IPS-18a (cell line): ENCODE data around the gene ADARB1.

ENCODE experiments used
- H3K27ac ChIP-seq: one replicate; pipeline ENCODE4 v1.5.1; 2013; ENCODE audit warnings: low read length
- H3K27me3 ChIP-seq: one replicate; pipeline ENCODE4 v1.6.1; 2013; ENCODE audit warnings: mild to moderate bottlenecking, low read length; ENCODE audit not compliant: control insufficient read depth, insufficient read depth
- H3K36me3 ChIP-seq: one replicate; pipeline ENCODE4 v1.6.1; 2013; ENCODE audit warnings: low read depth, low read length; ENCODE audit not compliant: control insufficient read depth
- H3K4me1 ChIP-seq: one replicate; pipeline ENCODE4 v1.6.1; 2013; ENCODE audit warnings: low read depth, low read length; ENCODE audit not compliant: control insufficient read depth
- H3K4me3 ChIP-seq: one replicate; pipeline ENCODE4 v1.5.1; 2013; ENCODE audit warnings: low read length
- H3K9ac ChIP-seq: one replicate; pipeline ENCODE4 v1.6.1; 2013; ENCODE audit warnings: mild to moderate bottlenecking, low read length, moderate library complexity
- H3K9me3 ChIP-seq: one replicate; pipeline ENCODE4 v1.6.1; 2013; ENCODE audit warnings: low read depth, low read length; ENCODE audit not compliant: control insufficient read depth

The ADARB1 gene

DNA sequence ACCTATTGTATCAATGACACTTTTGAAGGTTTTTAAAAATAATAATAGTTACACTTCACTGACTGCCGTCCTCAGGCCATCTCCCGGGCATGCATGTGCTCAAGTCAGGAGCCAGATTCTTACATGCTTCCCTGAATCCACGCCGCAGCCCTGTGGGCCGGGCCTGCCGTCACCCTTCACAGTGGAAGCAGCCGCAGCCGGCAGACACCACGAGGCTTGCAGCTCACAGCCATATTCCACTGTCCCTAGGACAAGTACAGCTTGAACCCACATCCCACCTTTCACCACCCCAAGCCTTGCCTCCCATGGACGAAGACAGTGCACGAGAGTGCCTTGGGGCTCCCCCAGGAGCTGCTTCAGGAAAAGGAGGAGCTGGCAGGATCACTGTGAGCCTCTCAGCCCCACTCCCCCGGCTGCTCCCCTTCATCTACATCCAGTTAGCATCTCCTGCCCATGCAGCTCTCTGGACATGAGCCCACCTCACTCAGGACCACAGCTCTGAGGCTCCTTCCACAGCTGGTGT lies 136.1 kb downstream of the ADARB1 start:
- Histone ChIP-seq H3K27ac (no peak overlapping the region), H3K9me3 (no peaks in the 10 kb centered on the region), H3K27me3 (no peaks in the 10 kb centered on the region), H3K9ac (no peak overlapping the region), H3K36me3 (no peaks in the 10 kb centered on the region), H3K4me1 (no peaks in the 10 kb centered on the region), H3K4me3 (no peak overlapping the region)

DNA sequence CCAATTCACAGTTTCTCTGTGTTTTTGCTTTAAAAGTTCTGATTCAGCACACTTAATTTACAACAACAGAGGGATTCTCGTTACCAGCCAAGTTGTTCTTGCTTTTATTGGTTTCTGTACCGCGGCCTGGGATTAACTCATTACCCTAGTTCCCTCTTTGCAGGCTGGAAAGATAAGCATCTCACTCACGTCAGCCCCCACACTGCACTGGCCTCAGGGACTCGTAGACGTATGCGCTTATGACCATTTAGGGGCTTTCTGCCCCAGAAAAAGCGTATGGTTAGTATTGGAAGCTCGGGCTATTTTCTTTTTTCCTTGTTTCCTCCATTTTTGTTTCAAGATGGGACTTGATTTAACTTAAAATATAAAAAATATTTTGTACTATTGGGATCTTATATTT lies 137.3 kb downstream of the ADARB1 start:
- Histone ChIP-seq H3K27me3 (no peaks in the 10 kb centered on the region), H3K4me1 (no peaks in the 10 kb centered on the region), H3K36me3 (no peaks in the 10 kb centered on the region), H3K27ac (no peak overlapping the region), H3K9me3 (no peaks in the 10 kb centered on the region), H3K9ac (no peak overlapping the region), H3K4me3 (no peak overlapping the region)

DNA sequence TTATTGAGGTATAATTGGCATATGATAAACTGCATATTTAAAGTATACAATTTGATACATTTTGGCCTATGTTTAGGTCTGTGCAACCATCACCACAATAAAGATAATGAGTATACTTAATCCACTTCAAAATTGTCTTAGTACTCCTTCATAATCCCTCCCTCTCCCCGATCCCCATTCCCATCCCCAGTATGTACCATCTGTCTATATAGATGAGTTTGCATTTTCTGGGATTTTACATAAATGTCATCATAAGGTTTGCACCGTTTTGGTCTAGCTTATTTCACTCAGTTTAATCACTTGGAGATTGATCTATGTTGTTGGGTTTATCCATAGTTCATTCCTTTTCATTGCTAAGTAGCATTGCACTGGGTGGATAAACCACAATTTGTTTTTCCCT lies 139.0 kb downstream of the ADARB1 start:
- Histone ChIP-seq H3K36me3 (no peaks in the 10 kb centered on the region), H3K4me3 (no peak overlapping the region), H3K4me1 (no peaks in the 10 kb centered on the region), H3K9me3 (no peaks in the 10 kb centered on the region), H3K27me3 (no peaks in the 10 kb centered on the region), H3K9ac (no peak overlapping the region), H3K27ac (no peak overlapping the region)

DNA sequence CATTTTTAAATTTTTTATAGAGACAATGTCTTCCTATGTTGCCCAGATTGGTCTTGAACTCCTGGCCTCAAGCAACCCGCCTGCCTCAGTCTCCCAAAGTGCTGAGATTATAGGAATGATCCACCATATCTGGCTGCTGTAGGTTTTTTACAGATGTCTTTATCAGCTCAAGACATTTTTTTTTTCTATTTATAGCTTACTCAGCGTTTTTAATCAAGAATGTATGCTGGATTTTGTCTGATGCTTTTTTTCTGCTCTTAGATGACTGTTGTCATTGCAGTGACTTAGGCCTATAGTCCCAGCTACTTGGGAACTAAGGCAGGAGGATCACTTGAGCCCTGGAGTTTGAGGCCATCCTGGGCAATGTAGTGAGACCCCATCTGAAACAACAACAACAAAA lies 140.8 kb downstream of the ADARB1 start:
- no peak overlapping the region for H3K27ac ChIP-seq
- H3K36me3 ChIP-seq, result no peaks in the 10 kb centered on the region
- no peak overlapping the region for H3K4me3 ChIP-seq
- no peaks in the 10 kb centered on the region for H3K4me1 ChIP-seq
- H3K27me3 ChIP-seq, result no peaks in the 10 kb centered on the region
- no peak overlapping the region for H3K9ac ChIP-seq
- no peaks in the 10 kb centered on the region for H3K9me3 ChIP-seq

DNA sequence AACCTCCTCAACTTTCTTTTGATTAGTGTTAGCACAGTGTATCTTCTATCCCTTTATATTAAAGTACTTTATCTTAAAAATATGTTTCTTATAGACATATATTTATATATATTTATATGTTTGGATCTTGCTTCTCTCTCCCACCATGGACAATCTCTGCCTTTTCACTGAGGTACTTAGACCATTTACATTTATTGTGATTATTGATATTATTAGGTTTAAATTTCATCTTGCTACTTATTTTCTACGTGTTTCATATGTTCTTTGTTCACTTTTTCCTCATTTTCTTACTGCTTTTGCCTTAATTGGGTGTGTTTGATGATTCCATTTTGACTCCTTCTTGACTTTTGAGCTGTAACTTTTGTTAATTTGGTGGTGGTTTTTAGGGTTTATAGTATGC lies 142.6 kb downstream of the ADARB1 start:
- no peaks in the 10 kb centered on the region for H3K36me3 ChIP-seq

DNA sequence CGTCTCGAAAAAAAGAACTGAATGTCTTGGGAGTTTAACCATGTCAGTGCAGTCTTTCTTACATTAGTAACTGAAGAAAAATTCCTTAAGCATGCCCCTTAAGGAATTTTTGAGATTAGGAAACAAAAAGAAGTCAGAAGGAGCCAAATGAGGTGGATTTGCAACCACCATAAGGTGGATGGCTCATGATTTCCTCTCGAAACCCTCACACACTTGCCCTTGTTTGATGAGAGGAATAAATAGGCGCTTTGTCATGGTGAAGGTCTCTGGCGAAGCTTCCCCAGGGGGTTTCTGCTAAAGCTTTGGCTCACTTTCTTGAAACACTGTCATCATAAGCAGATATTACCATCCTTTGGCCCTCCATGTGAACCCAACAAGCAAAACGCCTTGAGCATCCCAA lies 145.1 kb downstream of the ADARB1 start:
- Histone ChIP-seq H3K4me1 (no peaks in the 10 kb centered on the region), H3K4me3 (no peak overlapping the region), H3K27ac (no peak overlapping the region), H3K9me3 (no peaks in the 10 kb centered on the region), H3K27me3 (no peaks in the 10 kb centered on the region), H3K36me3 (no peaks in the 10 kb centered on the region), H3K9ac (no peak overlapping the region)

More for the DNA sequence above, 142.6 kb downstream of the ADARB1 start:
- H3K4me3 ChIP-seq, result no peak overlapping the region
- H3K9me3 ChIP-seq, result no peaks in the 10 kb centered on the region
- no peaks in the 10 kb centered on the region for H3K4me1 ChIP-seq
- no peak overlapping the region for H3K27ac ChIP-seq
- H3K9ac ChIP-seq, result no peak overlapping the region
- H3K27me3 ChIP-seq, result no peaks in the 10 kb centered on the region

DNA sequence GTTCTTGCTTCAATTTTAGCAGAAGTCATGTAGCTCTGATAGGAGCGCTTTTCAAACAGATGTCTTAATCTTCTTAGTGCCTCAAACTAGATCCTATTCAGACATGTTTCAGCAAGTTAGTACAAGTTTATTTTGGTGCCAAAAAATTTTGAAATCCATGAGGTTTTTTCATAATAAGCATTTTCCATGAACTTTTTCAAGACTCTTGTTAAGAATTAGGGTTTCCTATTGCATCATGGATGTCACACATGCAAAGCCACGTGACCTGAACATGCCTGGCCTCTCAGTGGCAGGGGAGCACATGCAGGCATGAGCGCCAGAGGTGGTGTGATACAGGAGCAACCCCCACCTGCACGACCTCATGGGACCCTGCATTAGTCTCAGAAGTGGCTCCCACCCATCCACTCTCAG lies 145.7 kb downstream of the ADARB1 start:
- H3K4me3 ChIP-seq, result no peak overlapping the region
- H3K36me3 ChIP-seq, result no peaks in the 10 kb centered on the region
- no peak overlapping the region for H3K9ac ChIP-seq
- H3K27me3 ChIP-seq, result no peaks in the 10 kb centered on the region
- H3K27ac ChIP-seq, result no peak overlapping the region
- no peaks in the 10 kb centered on the region for H3K4me1 ChIP-seq
- H3K9me3 ChIP-seq, result no peaks in the 10 kb centered on the region

DNA sequence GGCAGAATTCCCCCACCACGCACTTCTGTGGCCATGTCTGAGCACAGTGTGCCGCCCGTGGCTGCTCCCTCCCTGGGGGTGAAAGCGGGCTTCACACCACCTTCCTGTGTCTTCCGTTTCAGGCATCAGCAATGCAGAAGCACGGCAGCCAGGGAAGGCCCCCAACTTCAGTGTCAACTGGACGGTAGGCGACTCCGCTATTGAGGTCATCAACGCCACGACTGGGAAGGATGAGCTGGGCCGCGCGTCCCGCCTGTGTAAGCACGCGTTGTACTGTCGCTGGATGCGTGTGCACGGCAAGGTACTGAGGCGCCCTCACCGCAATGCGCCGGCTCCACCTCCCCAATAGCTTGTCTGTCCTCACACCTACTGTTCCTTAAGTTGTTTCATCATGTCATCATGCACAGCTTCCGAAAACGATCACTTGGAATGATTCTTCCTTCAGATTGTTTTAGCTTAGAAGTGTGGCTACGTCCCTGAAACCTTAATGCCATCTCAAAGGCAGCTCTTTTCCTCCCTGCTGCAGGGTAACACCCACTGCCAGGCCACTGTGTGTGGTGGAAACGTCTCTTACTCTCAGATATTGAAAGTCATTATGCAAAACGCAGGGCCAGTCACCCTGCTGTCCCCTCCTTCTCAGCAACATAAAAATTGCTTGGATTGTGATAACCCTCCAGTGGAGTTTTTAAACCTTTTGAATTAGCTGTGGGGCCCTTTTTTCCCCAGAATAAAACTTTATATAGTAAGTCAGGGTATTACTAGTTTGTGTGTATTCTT lies 146.5 kb downstream of the ADARB1 start:
- Histone ChIP-seq H3K27me3 (no peaks in the 10 kb centered on the region), H3K4me3 (no peak overlapping the region), H3K9ac (no peak overlapping the region), H3K36me3 (no peaks in the 10 kb centered on the region), H3K27ac (no peak overlapping the region), H3K9me3 (no peaks in the 10 kb centered on the region), H3K4me1 (no peaks in the 10 kb centered on the region)

DNA sequence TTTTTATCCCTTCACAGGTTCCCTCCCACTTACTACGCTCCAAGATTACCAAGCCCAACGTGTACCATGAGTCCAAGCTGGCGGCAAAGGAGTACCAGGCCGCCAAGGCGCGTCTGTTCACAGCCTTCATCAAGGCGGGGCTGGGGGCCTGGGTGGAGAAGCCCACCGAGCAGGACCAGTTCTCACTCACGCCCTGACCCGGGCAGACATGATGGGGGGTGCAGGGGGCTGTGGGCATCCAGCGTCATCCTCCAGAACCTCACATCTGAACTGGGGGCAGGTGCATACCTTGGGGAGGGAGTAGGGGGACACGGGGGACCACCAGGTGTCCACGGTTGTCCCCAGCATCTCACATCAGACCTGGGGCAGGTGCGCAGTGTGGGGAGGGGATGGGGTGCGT lies 147.6 kb downstream of the ADARB1 start:
- H3K9ac ChIP-seq, result no peak overlapping the region
- peaks cover 5% of the 10 kb centered on the region for H3K4me1 ChIP-seq
- no peaks in the 10 kb centered on the region for H3K27me3 ChIP-seq
- H3K4me3 ChIP-seq, result no peak overlapping the region
- H3K9me3 ChIP-seq, result no peaks in the 10 kb centered on the region
- no peak overlapping the region for H3K27ac ChIP-seq
- H3K36me3 ChIP-seq, result no peaks in the 10 kb centered on the region

DNA sequence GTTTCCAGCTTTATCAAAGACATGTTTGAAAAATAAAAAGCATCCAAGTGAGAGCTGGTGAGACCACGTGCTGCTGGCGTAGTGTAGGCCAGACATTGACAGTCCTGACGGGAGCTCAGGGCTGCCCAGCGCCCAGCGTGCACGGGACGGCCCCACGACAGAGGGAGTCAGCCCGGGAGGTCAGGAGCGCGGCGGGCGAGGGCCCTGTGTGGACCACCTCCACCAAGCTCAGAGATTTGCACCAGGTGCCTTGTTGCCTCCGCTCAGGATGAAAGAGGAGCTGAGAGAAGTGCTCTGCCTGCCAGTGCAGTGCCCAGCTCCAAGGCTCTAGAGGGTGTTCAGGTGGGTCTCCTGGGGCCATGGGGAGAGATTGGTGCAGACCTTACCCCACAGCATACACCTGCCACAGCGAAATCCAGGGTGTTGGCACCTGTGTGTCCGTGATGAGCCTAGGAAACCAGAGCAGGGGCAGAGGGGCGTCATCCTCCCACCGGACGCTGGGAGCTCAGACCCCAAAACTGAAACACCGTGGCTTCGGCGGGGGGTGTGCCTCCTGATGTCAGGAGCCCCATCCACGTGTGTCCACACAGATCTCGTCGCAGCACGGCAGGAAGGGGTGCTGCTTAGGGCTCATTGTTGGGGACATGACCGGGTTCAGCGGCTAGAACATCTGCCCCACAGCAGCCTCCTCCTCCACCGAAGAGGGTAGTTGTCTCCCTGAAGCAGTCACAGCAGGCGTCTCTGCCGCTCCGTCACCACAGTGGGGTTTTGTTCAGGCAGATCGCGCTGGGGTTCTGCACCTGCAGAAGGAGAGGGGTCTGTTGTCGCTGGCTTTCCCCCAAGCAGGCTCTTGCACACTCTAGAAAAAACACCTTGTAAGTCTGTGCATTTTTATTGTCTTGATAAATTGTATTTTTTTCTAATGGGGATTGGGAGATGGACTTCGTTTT lies 149.1 kb downstream of the ADARB1 start:
- H3K36me3 ChIP-seq, result no peaks in the 10 kb centered on the region
- H3K9ac ChIP-seq, result no peak overlapping the region
- H3K27me3 ChIP-seq, result no peaks in the 10 kb centered on the region
- H3K4me3 ChIP-seq, result no peak overlapping the region
- H3K4me1 ChIP-seq, result peaks cover 5% of the 10 kb centered on the region
- no peaks in the 10 kb centered on the region for H3K9me3 ChIP-seq
- H3K27ac ChIP-seq, result no peak overlapping the region

DNA sequence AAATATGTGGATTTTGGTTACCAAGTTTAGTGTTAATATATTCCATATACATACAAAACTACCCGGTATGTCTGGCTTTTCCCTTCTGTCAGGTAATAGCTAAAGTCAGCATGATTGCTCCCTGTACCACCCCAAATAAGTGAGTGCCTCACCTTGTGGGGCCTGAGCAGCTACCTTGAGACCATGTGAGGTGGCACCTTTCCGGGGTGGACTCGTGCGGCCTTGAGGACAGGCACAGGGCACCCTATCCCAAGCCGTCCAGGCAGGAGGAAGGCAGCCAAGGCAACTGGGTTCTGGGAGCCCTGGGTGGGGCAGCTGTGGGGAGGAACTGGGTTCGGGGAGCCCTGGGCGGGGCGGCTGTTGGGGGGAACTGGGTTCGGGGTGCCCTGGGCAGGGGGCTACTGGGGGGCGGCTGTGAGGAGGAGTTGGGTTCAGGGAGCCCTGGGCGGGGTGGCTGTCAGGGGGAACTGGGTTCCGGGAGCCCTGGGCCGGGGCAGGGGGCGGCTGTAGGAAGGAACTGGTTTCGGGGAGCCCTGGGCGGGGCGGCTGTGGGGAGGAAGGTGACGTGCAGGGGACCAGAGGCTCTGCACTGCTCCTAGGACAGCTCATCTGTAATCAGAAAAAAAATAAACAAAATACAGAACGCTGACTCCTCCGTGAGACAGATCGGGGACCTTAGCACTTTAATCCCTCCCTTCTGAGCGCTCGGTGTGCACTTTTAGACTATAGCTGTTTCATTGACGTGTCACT lies 150.0 kb downstream of the ADARB1 start:
- Histone ChIP-seq H3K27me3 (no peaks in the 10 kb centered on the region), H3K27ac (no peak overlapping the region), H3K4me1 (peaks cover 5% of the 10 kb centered on the region), H3K9ac (no peak overlapping the region), H3K4me3 (no peak overlapping the region), H3K36me3 (no peaks in the 10 kb centered on the region), H3K9me3 (no peaks in the 10 kb centered on the region)
